ENCODE results near the gene SLC29A3.

GRCh38 chr10:71372882-71373495 lies 53.9 kb downstream of the SLC29A3 start:
- TF ChIP-seq, protein P1, sequence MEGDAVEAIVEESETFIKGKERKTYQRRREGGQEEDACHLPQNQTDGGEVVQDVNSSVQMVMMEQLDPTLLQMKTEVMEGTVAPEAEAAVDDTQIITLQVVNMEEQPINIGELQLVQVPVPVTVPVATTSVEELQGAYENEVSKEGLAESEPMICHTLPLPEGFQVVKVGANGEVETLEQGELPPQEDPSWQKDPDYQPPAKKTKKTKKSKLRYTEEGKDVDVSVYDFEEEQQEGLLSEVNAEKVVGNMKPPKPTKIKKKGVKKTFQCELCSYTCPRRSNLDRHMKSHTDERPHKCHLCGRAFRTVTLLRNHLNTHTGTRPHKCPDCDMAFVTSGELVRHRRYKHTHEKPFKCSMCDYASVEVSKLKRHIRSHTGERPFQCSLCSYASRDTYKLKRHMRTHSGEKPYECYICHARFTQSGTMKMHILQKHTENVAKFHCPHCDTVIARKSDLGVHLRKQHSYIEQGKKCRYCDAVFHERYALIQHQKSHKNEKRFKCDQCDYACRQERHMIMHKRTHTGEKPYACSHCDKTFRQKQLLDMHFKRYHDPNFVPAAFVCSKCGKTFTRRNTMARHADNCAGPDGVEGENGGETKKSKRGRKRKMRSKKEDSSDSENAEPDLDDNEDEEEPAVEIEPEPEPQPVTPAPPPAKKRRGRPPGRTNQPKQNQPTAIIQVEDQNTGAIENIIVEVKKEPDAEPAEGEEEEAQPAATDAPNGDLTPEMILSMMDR (IDR thresholded peaks at IDR 0.05) = no peak
- no peak for TF ChIP-seq SIN3A (IDR thresholded peaks at IDR 0.05; ENCODE audit: borderline replicate concordance, insufficient read depth, low read depth, low read length)
- TF ChIP-seq POLR2AphosphoS5 (IDR thresholded peaks at IDR 0.05; ENCODE audit: low read depth, low read length) = no peak

Data from Panc1 (cell line).